Islet of Langerhans (tissue), 1 donor: Measurements from ENCODE around the gene MSLN.

ENCODE experiments used
- FAIRE-seq: peaks from one replicate; lab custom pipeline; 2011; peaks lifted over from hg19 to GRCh38; lab: Jason Lieb, UNC

The MSLN gene

DNA sequence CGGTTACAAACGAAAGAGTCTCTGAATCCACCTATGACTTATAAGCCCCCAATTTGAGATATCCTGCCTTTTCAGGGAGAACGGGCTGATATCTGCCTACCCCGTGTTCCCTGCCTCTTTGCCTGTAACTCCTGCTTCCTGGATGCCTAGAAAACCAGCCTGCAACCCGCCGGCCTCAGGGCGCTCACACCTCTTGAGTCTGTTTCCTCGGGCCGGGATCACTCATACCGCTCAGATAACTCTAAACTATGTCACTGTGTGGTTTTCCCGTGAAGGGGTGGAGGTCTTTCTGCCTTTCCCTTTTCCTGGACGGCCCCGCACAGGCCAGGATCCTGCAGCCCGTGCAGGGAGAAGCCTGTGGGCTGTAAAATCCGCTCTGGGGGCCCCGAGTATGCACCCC lies 17.3 kb downstream of the MSLN start:
- FAIRE-seq: no peak

DNA sequence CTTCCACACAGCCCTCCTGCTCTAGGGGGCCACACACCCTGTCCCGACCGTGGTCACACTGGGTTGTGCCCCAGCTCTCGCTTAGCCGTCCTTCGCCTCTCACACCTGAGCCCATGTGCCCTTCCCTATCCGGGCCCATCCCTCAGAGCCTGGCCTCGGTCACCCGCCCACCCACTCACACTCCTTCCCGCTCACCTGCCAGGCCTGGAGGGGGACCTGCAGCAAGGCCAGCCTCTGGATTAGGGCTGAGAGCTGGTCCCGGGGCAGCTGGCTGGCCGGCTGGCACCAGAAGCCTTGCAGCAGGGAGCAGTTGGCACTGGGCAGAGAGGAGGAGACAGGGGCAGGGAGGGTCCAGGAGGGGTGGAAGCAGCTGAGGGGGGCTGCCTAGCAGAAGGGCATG lies 17.9 kb downstream of the MSLN start:
- FAIRE-seq: no peak

DNA sequence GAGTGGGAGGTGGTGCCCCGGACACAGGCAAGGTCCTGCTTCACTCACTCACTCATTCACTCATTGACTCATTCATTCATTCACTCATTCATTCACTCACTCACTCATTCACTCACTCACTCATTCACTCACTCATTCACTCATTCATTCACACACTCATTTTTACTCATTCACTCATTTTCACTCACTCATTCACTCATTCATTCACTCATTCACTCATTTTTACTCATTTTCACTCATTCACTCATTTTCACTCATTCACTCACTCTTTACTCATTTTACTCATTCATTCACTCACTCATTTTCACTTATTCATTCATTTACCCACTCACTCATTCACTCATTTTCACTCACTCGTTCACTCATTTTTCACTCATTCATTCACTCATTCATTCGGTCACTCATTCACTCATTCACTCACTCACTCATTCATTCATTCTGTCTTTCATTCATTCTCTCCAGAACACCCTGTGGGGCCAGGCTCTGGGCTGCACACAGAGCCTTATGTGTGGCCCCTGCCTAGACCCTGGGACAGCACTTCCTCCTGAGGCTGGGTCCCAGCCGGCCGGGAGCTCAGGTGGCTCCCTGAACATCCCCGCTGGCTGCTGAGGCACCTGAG lies 18.5 kb downstream of the MSLN start:
- no peak for FAIRE-seq

- no peak for FAIRE-seq
Measured at GRCh38 chr16:779561-779960, 19.0 kb downstream of the MSLN start.

DNA sequence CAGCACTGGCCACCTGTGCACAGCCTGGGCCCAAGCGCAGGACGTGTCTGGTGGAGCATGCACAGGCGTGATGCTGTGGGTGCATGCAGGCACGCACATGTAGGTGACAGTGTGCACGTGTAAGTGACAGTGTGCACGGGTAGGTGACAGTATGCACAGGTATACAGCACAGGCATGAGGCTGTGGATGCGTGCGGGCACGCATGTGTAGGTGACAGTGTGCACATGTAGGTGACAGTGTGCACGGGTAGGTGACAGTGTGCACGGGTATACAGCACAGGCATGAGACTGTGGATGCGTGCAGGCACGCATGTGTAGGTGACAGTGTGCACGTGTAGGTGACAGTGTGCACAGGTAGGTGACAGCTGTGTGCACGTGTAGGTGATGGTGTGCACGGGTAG lies 19.8 kb downstream of the MSLN start:
- FAIRE-seq: no peak

- FAIRE-seq: no peak
Measured at GRCh38 chr16:781346-782010, 20.9 kb downstream of the MSLN start.

DNA sequence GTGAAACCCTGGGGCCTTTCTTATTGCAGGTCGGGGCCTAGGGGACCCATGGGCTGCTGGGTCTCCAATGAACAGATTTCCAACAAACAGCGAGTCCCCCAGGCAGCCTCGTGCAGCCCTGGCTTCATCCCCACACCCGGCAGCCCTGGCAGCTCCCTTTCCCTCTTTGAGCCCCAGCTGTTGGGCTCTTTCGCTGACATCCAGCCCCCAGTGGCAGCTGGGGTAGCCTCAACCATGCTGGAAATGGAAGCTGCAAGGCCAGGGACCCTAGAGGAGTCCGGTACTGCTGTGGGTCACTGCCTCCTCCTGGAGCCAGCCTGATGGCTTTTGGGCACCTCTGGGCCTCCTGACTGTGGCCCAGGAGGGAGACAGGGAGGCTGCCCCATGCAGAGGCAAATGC lies 21.7 kb downstream of the MSLN start:
- no peak for FAIRE-seq

DNA sequence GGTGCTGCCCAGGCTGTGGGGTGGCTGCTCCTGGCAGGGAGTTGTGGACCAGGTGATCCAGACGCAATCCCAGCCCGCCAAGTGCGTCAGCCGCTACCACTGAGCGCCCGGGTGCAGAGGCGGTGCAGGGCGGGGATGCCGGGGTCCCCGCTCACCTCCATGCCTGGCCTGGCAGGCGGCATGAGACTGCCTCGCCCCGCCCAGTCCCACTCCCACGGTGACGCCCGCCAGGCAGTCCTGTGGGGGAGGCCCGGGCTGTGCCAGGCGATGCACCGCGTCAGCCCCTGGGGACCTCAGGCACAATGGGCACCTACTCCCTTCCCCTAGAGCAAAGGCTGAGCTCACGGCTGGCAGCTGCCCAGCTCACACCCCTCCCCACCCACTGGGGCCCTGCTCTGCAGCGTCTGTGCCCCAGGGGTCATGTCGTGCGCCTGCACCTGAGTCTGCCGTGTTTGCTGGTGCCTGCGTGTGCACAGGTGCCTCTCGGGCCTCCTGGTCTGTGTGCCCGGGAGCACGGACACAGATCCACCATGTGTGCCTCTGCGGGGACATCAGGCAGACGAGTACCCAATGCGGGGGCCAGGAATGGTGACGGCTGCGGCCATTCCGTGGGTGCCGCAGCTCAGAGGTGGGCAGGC lies 22.4 kb downstream of the MSLN start:
- FAIRE-seq: no peak

DNA sequence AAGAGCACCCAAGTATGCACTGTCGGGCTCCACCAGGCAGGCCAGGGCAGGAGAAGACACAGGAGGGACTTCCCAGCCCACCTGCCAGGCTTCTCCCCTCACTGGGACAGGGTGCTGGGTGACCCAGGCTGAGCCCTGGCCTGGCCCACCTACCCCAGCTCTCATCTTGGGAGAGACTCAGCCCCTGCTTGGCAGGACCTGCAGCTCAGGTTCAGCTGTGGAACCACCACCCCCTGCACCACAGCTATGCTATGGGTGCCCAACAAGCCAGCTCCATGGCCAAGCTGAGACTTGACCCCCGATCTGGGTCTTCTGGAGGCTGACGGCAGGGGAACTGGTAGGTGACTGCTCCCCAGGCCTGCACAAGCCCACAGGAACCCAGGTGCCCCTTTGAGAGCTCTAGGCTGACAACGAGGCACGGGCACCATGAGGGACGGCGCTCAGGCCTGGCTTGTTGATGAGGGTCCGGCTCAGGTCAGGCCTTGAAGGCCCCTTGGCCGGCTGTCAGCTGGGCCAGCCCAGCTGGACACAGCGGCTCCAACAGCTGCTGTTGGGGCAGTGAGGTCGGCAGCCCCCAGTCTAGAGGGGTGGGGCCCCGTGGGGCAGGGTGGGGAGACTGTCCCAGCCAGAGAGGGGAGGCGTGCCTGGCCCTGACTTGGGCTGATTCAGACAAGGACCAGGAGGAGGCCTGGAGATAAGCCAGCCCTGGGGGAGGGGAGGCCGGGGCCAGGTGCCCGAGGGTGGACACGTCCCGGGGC lies 23.0 kb downstream of the MSLN start:
- FAIRE-seq: no peak

GRCh38 chr16:784431-784830 lies 23.9 kb downstream of the MSLN start:
- FAIRE-seq: no peak

- FAIRE-seq: no peak
Measured at GRCh38 chr16:785563-786535, 25.3 kb downstream of the MSLN start.

GRCh38 chr16:787321-787966 lies 26.9 kb downstream of the MSLN start:
- no peak for FAIRE-seq

- no peak for FAIRE-seq
Measured at GRCh38 chr16:787978-788398, 27.5 kb downstream of the MSLN start, which contains the start of gene RPUSD1. RPUSD1 (minus strand) TSS chr16:788381; CDS start chr16:787737, 644 bp downstream.

DNA sequence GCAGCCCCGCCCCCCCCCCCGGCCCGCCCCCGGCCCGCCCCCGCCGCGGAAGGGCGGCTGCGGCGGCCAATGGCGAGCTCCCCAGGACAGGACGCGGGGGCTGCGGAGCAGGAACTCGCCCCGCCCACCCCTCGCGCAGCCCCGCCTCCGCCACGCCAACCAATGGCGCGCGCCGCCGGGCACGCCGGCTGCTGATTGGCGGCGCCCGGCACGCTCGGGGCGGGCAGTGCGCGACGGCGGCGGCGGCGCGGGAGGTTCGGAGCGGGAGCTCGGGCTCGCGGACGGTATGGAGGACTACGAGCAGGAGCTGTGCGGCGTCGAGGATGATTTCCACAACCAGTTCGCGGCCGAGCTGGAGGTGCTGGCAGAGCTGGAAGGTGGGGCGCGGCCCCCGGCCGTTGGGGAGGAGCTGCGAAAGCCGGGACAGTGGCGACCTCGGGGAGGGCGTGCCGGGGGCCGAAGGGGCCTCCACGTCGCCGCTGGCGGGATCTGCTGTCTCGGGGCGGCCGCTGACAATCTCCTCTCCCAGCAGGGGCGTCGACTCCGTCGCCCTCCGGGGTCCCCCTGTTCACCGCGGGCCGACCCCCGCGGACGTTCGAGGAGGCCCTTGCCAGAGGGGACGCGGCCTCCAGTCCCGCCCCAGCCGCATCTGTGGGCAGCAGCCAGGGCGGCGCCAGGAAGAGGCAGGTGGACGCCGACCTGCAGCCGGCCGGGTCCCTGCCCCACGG lies 28.0 kb downstream of the MSLN start, which contains the start of gene CHTF18:
Gene CHTF18 (plus strand): TSS at position 222 of the 728 bp plus-strand sequence. CDS start 65 bp downstream, at position 287.
- FAIRE-seq: no peak

- no peak for FAIRE-seq
Measured at GRCh38 chr16:789191-789850, 28.8 kb downstream of the MSLN start.

DNA sequence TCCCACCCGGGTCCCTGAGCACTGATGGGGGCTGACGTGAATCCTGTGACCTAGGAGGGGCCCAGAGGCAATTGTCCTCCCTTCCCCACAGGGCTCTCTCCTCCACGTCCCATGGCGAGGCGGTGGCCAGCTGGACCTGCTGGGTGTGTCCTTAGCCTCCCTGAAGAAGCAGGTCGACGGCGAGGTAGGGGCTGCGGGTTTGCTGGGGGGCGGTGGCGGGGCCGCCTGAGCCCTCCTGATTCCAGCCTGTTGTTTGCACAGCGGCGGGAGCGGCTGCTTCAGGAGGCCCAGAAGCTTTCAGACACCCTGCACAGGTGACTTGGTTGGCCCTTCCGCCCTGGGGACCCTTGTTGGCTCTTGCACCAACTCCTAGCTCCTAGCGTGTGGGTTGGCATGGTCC lies 29.6 kb downstream of the MSLN start:
- FAIRE-seq: no peak

DNA sequence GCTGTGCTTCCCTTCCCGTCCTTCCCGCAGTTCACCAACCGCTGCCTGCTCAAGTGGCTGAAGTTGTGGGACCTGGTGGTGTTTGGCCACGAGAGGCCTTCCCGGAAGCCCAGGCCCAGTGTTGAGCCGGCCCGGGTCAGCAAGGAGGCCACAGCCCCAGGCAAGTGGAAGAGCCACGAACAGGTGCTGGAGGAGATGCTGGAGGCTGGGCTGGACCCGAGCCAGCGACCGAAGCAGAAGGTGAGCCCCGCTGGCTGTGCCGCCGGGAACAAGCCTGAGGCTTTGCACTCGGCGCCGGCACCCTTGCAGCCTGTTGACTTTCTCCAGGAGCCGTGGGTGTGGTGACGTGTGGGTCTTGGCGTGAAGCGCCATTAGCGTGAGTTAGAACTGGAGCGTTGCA lies 30.6 kb downstream of the MSLN start:
- FAIRE-seq: no peak

- FAIRE-seq: no peak
Measured at GRCh38 chr16:792221-792995, 31.9 kb downstream of the MSLN start.

GRCh38 chr16:793414-793813 lies 32.9 kb downstream of the MSLN start:
- FAIRE-seq: no peak
